ENCODE results near the gene USP36.

DNA sequence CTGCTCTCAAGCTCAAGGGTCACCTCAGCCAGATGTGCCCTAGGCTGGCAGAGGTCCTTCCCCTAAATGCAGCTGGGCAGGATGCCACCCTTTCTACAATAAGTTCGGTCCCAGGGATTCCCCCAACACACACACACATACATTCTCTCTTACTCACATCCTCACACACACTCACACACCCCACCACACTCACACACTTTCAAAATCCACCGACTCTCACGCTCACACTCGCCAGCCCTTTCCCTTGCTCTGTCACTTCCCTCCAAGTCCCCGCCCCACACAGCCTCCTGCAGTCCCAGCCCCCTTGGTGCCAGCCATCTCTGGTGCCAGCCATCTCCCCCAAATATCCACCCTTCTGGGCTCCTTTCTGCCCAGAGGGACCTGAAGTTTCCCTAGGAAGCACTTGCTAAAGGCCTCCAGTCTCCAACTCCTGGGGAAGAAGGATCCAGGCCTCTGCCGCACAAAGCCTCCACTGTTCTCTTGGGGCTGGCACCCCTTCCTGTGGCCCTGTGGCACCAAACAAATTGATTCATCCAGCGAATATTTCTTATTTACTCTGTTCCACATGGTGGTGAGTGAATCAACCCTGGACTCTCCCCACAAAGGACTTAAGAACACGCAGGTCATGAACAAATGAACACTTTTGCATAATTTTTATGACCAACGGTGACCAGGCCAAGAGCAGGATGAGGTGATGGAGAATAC, 3.8 kb upstream of the USP36 start:
- TF ChIP-seq TAF1 (conservative IDR thresholded peaks at IDR 0.05) = no peak
- no peak for TF ChIP-seq GABPA (IDR thresholded peaks at IDR 0.05 in 1 of 2, conservative IDR thresholded peaks at IDR 0.05 in 1 of 2)
- no peak for TF ChIP-seq ATF3 (IDR thresholded peaks at IDR 0.05)
- TF ChIP-seq, protein P1, sequence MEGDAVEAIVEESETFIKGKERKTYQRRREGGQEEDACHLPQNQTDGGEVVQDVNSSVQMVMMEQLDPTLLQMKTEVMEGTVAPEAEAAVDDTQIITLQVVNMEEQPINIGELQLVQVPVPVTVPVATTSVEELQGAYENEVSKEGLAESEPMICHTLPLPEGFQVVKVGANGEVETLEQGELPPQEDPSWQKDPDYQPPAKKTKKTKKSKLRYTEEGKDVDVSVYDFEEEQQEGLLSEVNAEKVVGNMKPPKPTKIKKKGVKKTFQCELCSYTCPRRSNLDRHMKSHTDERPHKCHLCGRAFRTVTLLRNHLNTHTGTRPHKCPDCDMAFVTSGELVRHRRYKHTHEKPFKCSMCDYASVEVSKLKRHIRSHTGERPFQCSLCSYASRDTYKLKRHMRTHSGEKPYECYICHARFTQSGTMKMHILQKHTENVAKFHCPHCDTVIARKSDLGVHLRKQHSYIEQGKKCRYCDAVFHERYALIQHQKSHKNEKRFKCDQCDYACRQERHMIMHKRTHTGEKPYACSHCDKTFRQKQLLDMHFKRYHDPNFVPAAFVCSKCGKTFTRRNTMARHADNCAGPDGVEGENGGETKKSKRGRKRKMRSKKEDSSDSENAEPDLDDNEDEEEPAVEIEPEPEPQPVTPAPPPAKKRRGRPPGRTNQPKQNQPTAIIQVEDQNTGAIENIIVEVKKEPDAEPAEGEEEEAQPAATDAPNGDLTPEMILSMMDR (IDR thresholded peaks at IDR 0.05; ENCODE audit: low read depth, low read length, missing input control) = no peak
- TF ChIP-seq, protein P2, sequence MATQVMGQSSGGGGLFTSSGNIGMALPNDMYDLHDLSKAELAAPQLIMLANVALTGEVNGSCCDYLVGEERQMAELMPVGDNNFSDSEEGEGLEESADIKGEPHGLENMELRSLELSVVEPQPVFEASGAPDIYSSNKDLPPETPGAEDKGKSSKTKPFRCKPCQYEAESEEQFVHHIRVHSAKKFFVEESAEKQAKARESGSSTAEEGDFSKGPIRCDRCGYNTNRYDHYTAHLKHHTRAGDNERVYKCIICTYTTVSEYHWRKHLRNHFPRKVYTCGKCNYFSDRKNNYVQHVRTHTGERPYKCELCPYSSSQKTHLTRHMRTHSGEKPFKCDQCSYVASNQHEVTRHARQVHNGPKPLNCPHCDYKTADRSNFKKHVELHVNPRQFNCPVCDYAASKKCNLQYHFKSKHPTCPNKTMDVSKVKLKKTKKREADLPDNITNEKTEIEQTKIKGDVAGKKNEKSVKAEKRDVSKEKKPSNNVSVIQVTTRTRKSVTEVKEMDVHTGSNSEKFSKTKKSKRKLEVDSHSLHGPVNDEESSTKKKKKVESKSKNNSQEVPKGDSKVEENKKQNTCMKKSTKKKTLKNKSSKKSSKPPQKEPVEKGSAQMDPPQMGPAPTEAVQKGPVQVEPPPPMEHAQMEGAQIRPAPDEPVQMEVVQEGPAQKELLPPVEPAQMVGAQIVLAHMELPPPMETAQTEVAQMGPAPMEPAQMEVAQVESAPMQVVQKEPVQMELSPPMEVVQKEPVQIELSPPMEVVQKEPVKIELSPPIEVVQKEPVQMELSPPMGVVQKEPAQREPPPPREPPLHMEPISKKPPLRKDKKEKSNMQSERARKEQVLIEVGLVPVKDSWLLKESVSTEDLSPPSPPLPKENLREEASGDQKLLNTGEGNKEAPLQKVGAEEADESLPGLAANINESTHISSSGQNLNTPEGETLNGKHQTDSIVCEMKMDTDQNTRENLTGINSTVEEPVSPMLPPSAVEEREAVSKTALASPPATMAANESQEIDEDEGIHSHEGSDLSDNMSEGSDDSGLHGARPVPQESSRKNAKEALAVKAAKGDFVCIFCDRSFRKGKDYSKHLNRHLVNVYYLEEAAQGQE (IDR thresholded peaks at IDR 0.05) = no peak
- no peak for TF ChIP-seq MAX (IDR thresholded peaks at IDR 0.05)
- TF ChIP-seq RAD21 (IDR thresholded peaks at IDR 0.05) = no peak
- TF ChIP-seq NR2F2 (IDR thresholded peaks at IDR 0.05) = no peak
- TF ChIP-seq, protein P3, sequence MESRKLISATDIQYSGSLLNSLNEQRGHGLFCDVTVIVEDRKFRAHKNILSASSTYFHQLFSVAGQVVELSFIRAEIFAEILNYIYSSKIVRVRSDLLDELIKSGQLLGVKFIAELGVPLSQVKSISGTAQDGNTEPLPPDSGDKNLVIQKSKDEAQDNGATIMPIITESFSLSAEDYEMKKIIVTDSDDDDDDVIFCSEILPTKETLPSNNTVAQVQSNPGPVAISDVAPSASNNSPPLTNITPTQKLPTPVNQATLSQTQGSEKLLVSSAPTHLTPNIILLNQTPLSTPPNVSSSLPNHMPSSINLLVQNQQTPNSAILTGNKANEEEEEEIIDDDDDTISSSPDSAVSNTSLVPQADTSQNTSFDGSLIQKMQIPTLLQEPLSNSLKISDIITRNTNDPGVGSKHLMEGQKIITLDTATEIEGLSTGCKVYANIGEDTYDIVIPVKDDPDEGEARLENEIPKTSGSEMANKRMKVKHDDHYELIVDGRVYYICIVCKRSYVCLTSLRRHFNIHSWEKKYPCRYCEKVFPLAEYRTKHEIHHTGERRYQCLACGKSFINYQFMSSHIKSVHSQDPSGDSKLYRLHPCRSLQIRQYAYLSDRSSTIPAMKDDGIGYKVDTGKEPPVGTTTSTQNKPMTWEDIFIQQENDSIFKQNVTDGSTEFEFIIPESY (IDR thresholded peaks at IDR 0.05) = no peak
- no peak for TF ChIP-seq EGR1 (IDR thresholded peaks at IDR 0.05; ENCODE audit: low read depth in 2 of 2)
- TF ChIP-seq YY1 (IDR thresholded peaks at IDR 0.05) = no peak
